Stimulated activated CD8-positive, alpha-beta memory T cell treated with anti-CD3 and anti-CD28 coated beads, Interleukin-4, amount 100 ng/mL, for 48 hours (primary cell): ENCODE measurements around the gene ARL14EP.

Experiments used
- DNase-seq: peaks from one replicate; pipeline ENCODE4 v3.0.0-alpha.2; 2020

The ARL14EP gene

DNA sequence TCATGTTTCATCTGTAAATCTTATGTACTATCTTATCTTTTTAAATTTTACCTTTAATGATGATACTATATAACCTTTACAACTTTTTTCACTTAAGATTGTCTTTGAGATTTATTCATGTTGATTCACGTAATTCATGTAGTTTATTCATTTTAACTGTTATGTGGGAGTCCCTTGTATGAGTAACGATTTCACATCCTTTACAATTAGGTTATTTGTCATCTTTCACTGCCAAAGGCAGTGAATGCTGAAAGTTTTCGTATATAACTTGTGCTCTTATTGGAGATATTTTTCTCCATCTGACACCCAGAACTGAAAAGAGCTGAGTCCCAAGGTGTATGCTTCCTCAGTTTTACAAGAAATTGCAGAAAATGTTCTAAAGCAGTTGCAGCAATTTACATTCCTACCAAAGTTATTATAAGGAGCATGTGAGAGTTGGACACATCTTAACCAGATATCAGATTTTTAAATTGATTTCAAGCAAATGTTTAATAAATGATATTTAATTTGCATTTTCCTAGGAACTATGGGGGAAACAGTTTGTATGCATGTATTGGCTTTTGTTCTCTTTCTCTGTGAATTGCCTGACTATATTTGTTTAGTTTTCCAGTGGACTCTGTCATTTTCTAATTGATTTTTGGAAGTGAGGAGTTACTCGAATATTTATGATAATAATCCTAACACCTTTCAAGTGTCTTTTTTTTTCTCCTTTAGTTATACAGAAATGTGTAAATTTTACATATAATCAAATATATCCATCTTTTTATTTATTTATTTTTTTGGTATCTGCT lies 6.4 kb downstream of the ARL14EP start:
- DNase-seq = no peak

- DNase-seq = no peak
Observed at GRCh38 chr11:30333405-30333804, 10.5 kb downstream of the ARL14EP start.

- no peak for DNase-seq
Observed at GRCh38 chr11:30342736-30343166, 19.8 kb downstream of the ARL14EP start.

DNA sequence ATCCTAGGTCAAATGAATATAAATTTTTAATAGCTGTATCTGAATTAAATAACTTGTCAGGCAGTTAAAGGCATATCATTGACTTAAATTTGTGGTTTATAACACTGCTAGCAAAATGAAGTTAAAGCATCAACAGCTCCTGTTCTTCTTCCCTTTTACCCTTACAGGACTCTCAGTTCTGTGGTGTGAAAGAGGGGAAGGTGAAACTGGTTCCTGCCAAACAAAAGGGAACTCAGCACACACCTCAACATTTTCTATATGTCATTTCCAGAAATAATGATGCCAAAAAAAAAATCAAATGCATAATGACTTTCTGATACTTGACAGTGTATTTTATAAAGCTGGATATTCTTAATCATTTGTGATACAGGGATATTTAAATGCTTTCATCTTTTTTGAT lies 21.2 kb downstream of the ARL14EP start:
- DNase-seq = no peak

- DNase-seq = no peak
Observed at GRCh38 chr11:30345644-30346043, 22.7 kb downstream of the ARL14EP start.

- no peak for DNase-seq
Observed at GRCh38 chr11:30346068-30346688, 23.3 kb downstream of the ARL14EP start.

- DNase-seq = no peak
Observed at GRCh38 chr11:30348035-30348434, 25.1 kb downstream of the ARL14EP start.

GRCh38 chr11:30349885-30350284 lies 27.0 kb downstream of the ARL14EP start:
- no peak for DNase-seq

DNA sequence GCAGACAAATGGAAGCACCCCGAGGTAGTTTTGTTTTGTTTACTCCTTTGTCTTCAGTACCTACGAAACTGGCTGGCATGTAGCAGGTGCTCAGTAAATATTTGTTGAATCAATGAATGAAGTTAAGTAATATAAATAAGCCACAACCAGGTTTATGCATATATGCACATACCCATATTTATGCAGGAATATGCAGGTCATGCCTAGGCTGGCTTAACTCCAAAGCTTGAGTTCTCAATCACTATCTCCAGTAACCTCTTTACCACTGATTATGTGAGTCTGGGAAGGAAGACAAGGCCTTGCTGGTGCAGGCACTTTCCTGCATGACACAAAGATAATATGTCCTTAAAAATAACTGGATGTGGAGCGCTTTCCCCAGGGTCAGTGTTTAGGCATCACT lies 27.5 kb downstream of the ARL14EP start:
- no peak for DNase-seq

DNA sequence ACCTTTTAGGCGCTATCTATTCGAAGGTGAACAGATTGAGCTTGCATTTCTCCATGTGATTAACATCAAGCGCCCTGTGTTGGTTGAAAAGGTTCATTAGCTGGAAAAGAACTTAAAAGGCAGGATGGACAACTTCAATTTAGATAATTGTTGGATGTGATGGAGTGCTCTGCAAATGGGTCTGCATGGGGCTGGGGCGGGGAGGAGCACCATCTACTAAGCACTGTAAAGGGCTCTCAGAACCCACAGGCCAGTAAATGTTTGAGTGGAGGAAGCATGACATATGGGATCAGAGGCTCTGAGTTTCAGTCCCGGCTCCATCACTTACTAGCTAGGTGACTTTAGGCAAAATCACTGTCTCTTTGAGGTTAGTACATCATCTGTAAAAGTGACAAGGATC lies 28.2 kb downstream of the ARL14EP start:
- no peak for DNase-seq

DNA sequence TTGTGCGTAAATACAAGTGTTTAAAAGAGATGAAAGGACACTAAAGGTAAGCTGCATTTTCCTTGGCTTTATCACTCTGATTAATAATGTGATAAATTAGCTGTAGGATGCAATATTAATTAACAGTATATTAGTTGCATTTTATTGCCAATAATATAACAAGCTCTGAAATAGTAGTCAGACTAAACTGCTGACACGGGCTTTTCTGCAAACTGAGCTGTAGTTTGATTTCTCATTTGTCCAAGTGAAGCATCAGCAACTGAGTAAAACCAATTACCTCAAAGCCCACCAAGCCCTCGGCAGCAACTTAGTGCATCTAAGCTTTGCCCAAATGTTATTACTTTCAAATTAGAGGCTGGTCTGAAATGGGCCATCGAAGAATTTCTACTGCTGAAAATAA lies 33.5 kb downstream of the ARL14EP start:
- no peak for DNase-seq

DNA sequence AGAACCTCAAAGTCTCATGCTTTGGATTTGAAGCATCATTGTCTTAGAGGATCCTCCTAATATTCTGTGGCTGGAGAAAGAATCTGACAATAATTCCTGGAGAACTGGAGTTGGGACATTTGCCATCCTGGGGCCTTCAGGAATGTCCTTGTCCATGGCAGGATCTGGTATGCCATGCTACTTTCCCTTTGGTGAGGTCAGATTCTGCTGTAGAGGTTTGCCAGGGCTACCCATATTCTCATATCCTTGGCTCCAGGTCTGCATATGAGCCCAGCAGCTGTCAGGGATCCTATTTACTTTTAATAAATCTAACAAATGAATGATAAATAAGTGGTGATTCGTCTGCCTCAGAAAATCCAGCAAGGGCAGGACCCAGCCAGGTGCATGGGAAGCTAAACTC lies 35.0 kb downstream of the ARL14EP start:
- DNase-seq = no peak

- no peak for DNase-seq
Observed at GRCh38 chr11:30358536-30358935, 35.6 kb downstream of the ARL14EP start.

- no peak for DNase-seq
Observed at GRCh38 chr11:30360741-30361140, 37.8 kb downstream of the ARL14EP start.

DNA sequence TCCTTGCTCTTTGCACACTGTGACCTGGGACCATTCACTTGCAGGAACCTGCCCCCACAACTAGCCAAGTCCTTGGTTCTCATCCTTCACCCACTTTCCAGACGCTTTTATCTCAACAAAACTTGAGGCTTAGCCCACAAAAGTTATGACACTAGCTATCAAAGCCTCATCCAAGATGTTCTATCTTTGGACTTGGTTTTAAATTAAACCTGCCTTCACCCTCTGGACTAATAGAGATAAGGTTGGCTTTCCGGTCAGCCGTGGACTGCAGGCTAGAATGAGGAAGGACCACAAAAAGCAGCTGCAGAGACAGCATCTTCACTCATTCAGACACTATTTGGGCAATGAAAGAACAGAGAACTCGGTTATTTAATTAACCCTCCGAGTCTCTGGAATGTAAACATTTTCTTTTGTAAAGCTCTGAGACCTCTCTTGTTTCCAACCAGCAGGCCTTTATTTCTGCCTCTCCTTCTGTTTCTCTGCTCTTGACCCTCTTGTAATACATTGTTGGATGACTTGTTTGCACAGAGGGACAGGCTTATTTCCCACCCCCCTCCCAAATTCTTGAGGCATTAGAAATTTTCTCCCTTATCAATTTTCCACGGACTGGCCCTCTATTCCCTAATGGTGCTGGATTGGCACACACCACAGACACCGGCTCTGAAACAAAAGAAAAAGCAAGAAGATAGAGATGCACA lies 41.4 kb downstream of the ARL14EP start:
- DNase-seq = no peak

GRCh38 chr11:30364837-30365482 lies 42.1 kb downstream of the ARL14EP start:
- no peak for DNase-seq

GRCh38 chr11:30365793-30366517 lies 43.1 kb downstream of the ARL14EP start:
- no peak for DNase-seq

DNA sequence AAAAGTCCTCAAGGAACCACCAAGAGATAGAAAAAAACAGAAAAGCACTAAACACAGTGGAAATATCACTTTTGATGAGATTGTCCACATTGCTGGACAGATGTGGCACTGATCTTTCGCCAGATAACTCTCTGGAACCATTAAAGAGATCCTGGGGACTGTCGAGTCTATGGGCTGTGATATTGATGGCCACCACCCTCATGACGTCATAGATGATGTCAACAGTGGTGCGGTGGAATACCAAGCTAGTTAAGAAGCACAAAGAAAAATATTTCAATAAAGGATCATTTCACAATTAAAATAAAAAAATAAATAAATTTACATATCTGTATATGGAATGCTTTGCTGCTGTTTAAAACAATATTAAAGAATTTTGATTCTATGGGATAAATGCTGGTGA lies 45.5 kb downstream of the ARL14EP start:
- no peak for DNase-seq

DNA sequence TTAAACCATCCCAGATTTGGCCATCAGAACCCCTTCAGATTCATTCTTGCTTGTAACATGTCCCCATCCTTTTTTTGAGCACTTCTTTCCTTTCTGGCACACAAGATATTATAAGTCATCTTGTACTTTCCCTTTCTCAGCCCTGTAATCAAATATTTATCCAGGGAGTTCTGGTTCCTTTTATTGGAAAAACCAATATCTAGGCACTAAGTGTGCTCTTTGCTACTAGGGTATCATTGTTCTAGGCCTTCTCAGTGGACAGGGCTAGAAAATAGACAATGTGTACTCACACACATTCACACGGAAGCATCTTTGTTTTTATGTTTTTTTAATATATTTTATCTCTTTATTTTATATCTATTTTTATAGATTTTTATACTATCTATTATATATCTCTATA lies 47.3 kb downstream of the ARL14EP start:
- no peak for DNase-seq

DNA sequence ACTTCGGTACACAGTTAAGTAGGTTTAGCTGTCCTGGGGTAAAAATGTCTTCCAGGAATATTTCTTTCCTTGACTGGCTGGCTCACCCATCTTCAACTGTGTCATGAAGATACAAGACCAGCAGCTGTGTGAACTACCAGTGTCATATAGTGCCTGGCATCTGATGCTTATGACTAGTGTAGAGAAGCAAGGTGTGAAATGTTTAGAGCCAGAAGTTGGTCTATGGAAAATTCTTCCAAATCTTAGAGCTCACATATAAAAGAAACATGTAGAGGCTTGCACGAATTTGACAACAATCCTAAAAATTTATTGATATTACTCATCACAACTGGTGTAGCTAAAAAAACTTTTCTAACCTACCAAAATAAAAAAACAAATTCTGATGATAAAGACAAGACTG lies 54.4 kb downstream of the ARL14EP start:
- no peak for DNase-seq

GRCh38 chr11:30380846-30381245 lies 57.9 kb downstream of the ARL14EP start:
- DNase-seq = no peak

DNA sequence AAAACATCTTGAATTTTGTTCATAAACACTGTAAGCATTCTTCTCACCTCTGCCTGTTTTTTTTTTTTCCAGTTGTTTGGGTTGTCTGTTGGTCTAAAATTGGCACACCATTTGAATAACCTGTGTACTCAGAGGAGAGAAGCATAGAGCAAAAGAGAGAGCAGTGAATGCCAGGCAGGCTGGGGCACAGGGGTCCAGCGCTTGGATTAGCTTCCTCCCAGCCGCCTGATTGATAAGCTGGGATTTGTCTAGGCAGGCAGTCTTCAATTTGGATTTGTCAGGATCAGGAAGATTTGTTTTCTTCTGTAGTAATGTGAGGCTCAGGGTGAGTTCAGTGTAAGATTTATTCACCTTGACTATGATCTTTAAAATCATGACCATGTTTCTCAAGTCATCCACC lies 59.0 kb downstream of the ARL14EP start:
- DNase-seq = no peak
